HCEC 1CT (cell line): Measurements from ENCODE around the gene RPP25.

Source experiments
- DNase-seq: peaks from one replicate; pipeline ENCODE4 v3.0.0-alpha.2; 2017

Gene RPP25

GRCh38 chr15:74913041-74913440 is 43.5 kb downstream of the RPP25 start:
- no peak for DNase-seq

- DNase-seq = no peak
These were observed 47.9 kb downstream of the RPP25 start for GRCh38 chr15:74908635-74909034.

GRCh38 chr15:74907163-74907870 is 49.3 kb downstream of the RPP25 start:
- DNase-seq = no peak

- peak; percentile 84 for DNase-seq
These were observed 50.0 kb downstream of the RPP25 start, which contains the start of gene FAM219B for GRCh38 chr15:74906450-74907162. Gene FAM219B, minus strand, starts transcription at chr15:74906851. Its CDS starts 51 bp downstream, at chr15:74906800.

- DNase-seq = peak; percentile 25
These were observed 50.5 kb downstream of the RPP25 start for GRCh38 chr15:74906067-74906449.
